Choroid plexus epithelial cell (primary cell): ENCODE measurements around the gene MYO10.

ENCODE experiments used
- DNase-seq: peaks from one replicate; pipeline ENCODE4 v3.0.0-alpha.2; 2010; ENCODE audit warnings: low read depth
- H3K4me3 ChIP-seq: 2 replicates; pipeline ENCODE4 v1.5.1; 2011; ENCODE audit warnings: low read depth, mild to moderate bottlenecking, control low read depth, low read length, moderate library complexity
- CTCF ChIP-seq: conservative IDR thresholded peaks from 2 replicates; pipeline ENCODE4 v1.5.1; 2011; ENCODE audit warnings: low read depth, mild to moderate bottlenecking, control low read depth, inconsistent platforms, low read length, moderate library complexity

The MYO10 gene

GRCh38 chr5:16943846-16944678, 8.0 kb upstream of the MYO10 start:
- no peak for TF ChIP-seq CTCF
- H3K4me3 ChIP-seq = no peak overlapping the region
- DNase-seq = no peak

- no peak overlapping the region for H3K4me3 ChIP-seq
- TF ChIP-seq CTCF = no peak
- no peak for DNase-seq
Observed at GRCh38 chr5:16937503-16938161, 1.5 kb upstream of the MYO10 start.

- H3K4me3 ChIP-seq = peak overlapping the region; percentile 95
- DNase-seq = no peak
- no peak for TF ChIP-seq CTCF
Observed at GRCh38 chr5:16936989-16937438, 926 bp upstream of the MYO10 start.

- peak overlapping the region; percentile 95 for H3K4me3 ChIP-seq
- no peak for TF ChIP-seq CTCF
- peak; percentile 36 for DNase-seq
Observed at GRCh38 chr5:16935231-16936149, 598 bp downstream of the MYO10 start.

GRCh38 chr5:16934677-16935153, 1.4 kb downstream of the MYO10 start:
- peak; percentile 69 for DNase-seq
- TF ChIP-seq CTCF = no peak
- H3K4me3 ChIP-seq = peak overlapping the region; percentile 95

GRCh38 chr5:16934123-16934522, 2.0 kb downstream of the MYO10 start:
- TF ChIP-seq CTCF = peak; percentile 97
- peak; percentile 90 for DNase-seq
- peak overlapping the region; percentile 95 for H3K4me3 ChIP-seq
